ENCODE measurements around the gene CD82.
"Not testable (repeated sequence)": the region's sequence is repeated elsewhere in the genome, so short reads cannot be mapped to it uniquely, and the experiment has no call there.

CD82 gene

DNA sequence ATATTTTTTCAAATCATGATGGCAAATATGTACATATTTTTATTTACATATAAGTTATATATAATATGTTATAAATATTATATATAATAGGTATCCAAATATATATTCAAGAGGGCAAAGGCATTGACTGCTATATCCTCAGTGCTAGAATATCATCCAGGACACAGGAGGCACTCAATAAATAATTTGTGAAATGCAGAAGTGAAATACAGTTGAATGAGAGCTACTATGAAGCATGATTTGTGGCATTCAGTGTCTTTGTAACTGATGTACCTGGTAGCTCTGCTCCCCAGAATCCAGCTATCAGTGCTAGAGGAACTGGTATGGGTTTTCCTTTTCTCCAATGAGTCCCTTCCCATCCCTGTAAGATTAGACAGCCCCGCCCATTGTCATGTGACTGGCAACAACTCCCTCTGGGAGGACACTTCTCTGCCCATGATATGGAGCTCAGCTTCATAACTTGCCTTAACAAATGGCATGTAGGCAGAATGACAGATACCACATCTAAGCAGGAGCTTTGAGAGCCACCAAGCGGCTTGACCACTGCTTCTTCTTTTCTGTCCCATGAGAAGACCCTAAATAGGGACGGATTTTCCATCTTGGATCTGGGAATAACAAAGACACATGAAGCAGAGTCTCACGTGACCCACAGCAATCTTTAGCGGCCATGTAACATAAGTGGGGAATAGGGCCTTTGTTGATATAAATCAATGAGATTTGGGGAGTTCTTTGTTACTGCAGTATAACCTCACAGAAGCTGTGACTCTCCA lies 10.2 kb upstream of the CD82 start:
- ATAC-seq: no peak
- no peak for TF ChIP-seq TCF4 (CRISPR knock-in tag; IDR thresholded peaks at IDR 0.05; ENCODE audit: borderline replicate concordance)
- TF ChIP-seq, protein P1, sequence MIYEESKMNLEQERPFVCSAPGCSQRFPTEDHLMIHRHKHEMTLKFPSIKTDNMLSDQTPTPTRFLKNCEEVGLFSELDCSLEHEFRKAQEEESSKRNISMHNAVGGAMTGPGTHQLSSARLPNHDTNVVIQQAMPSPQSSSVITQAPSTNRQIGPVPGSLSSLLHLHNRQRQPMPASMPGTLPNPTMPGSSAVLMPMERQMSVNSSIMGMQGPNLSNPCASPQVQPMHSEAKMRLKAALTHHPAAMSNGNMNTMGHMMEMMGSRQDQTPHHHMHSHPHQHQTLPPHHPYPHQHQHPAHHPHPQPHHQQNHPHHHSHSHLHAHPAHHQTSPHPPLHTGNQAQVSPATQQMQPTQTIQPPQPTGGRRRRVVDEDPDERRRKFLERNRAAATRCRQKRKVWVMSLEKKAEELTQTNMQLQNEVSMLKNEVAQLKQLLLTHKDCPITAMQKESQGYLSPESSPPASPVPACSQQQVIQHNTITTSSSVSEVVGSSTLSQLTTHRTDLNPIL (CRISPR knock-in tag; IDR thresholded peaks at IDR 0.05; ENCODE audit: low read depth): no peak
- no peak for TF ChIP-seq ZC3H10 (CRISPR knock-in tag; IDR thresholded peaks at IDR 0.05)
- no peak for TF ChIP-seq ZFP30 (CRISPR knock-in tag; IDR thresholded peaks at IDR 0.05)
- no peak for TF ChIP-seq PPARA (CRISPR knock-in tag; IDR thresholded peaks at IDR 0.05; ENCODE audit: borderline replicate concordance)
- no peak for TF ChIP-seq ZFP3 (CRISPR knock-in tag; IDR thresholded peaks at IDR 0.05)
- TF ChIP-seq CSDC2 (CRISPR knock-in tag; IDR thresholded peaks at IDR 0.05): no peak
- TF ChIP-seq BACH2 (CRISPR knock-in tag; IDR thresholded peaks at IDR 0.05; ENCODE audit: borderline replicate concordance): no peak
- TF ChIP-seq ESRRG (CRISPR knock-in tag; IDR thresholded peaks at IDR 0.05): no peak
- no peak for TF ChIP-seq GLIS3 (CRISPR knock-in tag; IDR thresholded peaks at IDR 0.05)
- TF ChIP-seq TOX (CRISPR knock-in tag; IDR thresholded peaks at IDR 0.05; ENCODE audit: borderline replicate concordance): no peak
- no peak for TF ChIP-seq ZNF8 (CRISPR knock-in tag; IDR thresholded peaks at IDR 0.05)
- TF ChIP-seq RARB (CRISPR knock-in tag; IDR thresholded peaks at IDR 0.05): no peak

DNA sequence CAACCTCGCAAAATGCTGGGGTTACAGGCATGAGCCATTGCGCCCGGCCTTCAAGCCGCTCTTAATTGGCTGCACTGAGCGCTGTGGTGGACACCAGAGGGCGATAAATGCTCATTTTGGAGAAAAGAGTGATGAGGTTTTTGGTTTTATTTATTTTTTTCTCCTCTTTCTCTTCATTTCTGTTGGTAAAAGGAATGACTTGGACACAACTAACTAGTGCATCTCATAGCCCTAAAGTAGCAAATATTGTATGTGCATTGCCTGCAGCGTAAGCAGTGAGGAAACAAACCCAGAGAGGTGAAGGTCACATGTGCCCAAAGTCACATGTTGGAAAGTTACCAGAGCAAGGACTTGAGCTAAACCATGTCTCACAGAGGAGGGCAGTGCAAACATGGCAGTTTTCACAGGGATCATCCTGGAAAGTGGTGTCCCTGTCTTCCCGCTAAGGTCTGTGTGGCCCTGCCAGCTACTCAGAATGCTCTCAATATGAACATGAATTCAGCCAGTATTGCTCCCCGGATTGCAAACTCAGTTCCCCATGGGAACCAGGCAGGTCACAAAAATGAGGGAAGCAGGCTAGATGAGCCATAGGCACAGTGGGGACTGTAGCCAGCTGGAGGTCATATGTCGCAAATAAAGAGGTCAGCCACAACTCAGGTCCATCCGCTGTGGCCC lies 8.6 kb upstream of the CD82 start:
- no peak for TF ChIP-seq ZNF8 (CRISPR knock-in tag; IDR thresholded peaks at IDR 0.05)
- no peak for TF ChIP-seq ISL1 (CRISPR knock-in tag; IDR thresholded peaks at IDR 0.05)
- no peak for TF ChIP-seq TOX (CRISPR knock-in tag; IDR thresholded peaks at IDR 0.05; ENCODE audit: borderline replicate concordance)
- TF ChIP-seq GLIS3 (CRISPR knock-in tag; IDR thresholded peaks at IDR 0.05): no peak
- TF ChIP-seq ZNF565 (CRISPR knock-in tag; conservative IDR thresholded peaks at IDR 0.05; ENCODE audit: low read depth): no peak
- TF ChIP-seq, protein P2, sequence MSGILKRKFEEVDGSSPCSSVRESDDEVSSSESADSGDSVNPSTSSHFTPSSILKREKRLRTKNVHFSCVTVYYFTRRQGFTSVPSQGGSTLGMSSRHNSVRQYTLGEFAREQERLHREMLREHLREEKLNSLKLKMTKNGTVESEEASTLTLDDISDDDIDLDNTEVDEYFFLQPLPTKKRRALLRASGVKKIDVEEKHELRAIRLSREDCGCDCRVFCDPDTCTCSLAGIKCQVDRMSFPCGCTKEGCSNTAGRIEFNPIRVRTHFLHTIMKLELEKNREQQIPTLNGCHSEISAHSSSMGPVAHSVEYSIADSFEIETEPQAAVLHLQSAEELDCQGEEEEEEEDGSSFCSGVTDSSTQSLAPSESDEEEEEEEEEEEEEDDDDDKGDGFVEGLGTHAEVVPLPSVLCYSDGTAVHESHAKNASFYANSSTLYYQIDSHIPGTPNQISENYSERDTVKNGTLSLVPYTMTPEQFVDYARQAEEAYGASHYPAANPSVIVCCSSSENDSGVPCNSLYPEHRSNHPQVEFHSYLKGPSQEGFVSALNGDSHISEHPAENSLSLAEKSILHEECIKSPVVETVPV (CRISPR knock-in tag; IDR thresholded peaks at IDR 0.05): no peak
- no peak for TF ChIP-seq ZFP30 (CRISPR knock-in tag; IDR thresholded peaks at IDR 0.05)

DNA sequence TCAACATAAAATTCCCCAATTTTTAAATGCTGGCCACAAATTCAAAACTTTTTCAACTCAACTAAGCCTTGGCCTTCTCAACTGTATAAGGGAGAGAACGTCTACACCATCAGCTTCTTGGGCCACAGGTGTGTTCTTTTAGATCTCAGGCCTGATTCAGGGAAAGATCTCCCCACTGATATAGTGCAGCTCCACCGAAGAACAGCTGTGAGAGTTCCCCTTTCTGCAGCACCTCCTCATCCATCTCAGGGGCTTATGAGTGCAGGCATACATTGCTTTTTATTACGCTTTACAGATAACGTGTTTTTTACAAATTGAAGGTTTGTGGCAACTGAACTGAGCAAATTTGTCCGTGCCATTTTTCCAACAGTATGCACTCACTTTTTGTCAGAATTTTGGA lies 8.0 kb upstream of the CD82 start:
- TF ChIP-seq CSDC2 (CRISPR knock-in tag; IDR thresholded peaks at IDR 0.05) (no peak), ZFP3 (CRISPR knock-in tag; IDR thresholded peaks at IDR 0.05) (no peak), ZFP30 (CRISPR knock-in tag; IDR thresholded peaks at IDR 0.05) (no peak), ESRRG (CRISPR knock-in tag; IDR thresholded peaks at IDR 0.05) (no peak), ZNF8 (CRISPR knock-in tag; IDR thresholded peaks at IDR 0.05) (no peak)
- TF ChIP-seq, protein P3, sequence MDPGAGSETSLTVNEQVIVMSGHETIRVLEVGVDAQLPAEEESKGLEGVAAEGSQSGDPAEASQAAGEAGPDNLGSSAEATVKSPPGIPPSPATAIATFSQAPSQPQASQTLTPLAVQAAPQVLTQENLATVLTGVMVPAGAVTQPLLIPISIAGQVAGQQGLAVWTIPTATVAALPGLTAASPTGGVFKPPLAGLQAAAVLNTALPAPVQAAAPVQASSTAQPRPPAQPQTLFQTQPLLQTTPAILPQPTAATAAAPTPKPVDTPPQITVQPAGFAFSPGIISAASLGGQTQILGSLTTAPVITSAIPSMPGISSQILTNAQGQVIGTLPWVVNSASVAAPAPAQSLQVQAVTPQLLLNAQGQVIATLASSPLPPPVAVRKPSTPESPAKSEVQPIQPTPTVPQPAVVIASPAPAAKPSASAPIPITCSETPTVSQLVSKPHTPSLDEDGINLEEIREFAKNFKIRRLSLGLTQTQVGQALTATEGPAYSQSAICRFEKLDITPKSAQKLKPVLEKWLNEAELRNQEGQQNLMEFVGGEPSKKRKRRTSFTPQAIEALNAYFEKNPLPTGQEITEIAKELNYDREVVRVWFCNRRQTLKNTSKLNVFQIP (CRISPR knock-in tag; IDR thresholded peaks at IDR 0.05; ENCODE audit: borderline replicate concordance, low read depth): no peak
- TF ChIP-seq, protein P2 (CRISPR knock-in tag; IDR thresholded peaks at IDR 0.05): no peak
- ATAC-seq: no peak

More for the DNA sequence above, 8.6 kb upstream of the CD82 start:
- peak; percentile 94 for ATAC-seq

DNA sequence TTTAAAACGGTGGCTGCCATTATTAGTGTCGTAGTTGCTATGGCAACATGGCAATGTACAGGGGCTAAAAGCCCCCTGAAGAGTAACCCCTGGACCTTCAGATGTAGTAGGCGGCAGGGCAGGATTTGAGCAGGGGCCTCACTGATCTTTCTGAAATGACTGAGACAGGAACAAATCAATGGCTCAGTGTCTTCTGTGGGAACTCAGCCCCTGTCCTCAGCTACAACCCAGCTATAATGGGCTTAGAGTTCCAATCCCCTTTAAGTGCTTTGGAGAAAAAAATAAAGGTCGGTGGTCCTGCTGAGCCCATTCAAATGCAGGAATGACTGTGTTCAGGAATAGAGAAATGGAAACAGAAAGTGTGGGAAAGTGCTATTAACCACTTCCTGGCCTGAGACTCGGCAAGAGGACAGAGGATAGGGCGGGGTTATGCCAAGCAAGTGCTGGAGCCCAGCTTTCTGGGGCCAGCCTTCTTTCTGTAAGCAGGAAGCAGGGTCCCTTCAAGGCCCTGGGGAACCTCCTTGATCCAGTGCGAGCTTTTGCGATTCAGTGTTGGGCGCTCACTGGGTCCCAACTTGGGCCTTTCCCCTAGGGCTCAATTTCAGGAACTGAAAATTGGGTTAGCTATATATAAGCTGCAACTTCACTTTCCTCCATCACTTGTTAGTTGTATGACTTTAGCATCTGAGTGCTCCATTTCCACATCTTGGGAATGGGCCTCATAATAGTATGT lies 6.1 kb upstream of the CD82 start:
- TF ChIP-seq TOX (CRISPR knock-in tag; IDR thresholded peaks at IDR 0.05; ENCODE audit: borderline replicate concordance): no peak
- no peak for TF ChIP-seq ARNTL (CRISPR knock-in tag; IDR thresholded peaks at IDR 0.05; ENCODE audit: borderline replicate concordance, low read depth)
- no peak for TF ChIP-seq BACH2 (CRISPR knock-in tag; IDR thresholded peaks at IDR 0.05; ENCODE audit: borderline replicate concordance)
- no peak for TF ChIP-seq TCF4 (CRISPR knock-in tag; IDR thresholded peaks at IDR 0.05; ENCODE audit: borderline replicate concordance)
- TF ChIP-seq ZNF70 (CRISPR knock-in tag; IDR thresholded peaks at IDR 0.05): no peak
- TF ChIP-seq ZFP3 (CRISPR knock-in tag; IDR thresholded peaks at IDR 0.05): no peak
- TF ChIP-seq, protein P1 (CRISPR knock-in tag; IDR thresholded peaks at IDR 0.05; ENCODE audit: low read depth): no peak
- no peak for TF ChIP-seq GLIS3 (CRISPR knock-in tag; IDR thresholded peaks at IDR 0.05)
- TF ChIP-seq, protein P3 (CRISPR knock-in tag; IDR thresholded peaks at IDR 0.05; ENCODE audit: borderline replicate concordance, low read depth): no peak
- no peak for ATAC-seq

DNA sequence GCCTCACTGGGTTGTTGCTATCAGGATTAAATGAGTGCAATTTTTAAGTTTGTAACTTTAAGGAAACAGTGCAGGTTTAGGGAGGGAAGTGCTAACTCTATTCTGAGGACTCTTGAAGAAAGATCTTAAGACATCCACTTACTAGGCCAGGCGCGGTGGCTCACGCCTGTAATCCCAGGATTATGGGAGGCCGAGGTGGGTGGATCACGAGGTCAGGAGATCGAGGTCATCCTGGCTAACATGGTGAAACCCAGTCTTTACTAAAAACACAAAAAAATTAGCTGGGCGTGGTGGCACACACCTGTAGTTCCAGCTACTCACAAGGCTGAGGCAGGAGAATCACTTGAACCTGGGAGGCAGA lies 5.5 kb upstream of the CD82 start:
- ATAC-seq: not testable (repeated sequence)

Measured in SK-N-SH treated with all-trans-retinoic acid at 6 μM for 48 hours (cell line).